Stromal cell of bone marrow (primary cell): Measurements from ENCODE around the gene RABIF.
"Not testable (repeated sequence)": the region's sequence is repeated elsewhere in the genome, so short reads cannot be mapped to it uniquely, and the experiment has no call there.

Experiments used
- DNase-seq: peaks from one replicate; pipeline ENCODE4 v3.0.0-alpha.2; 2012; ENCODE audit warnings: low read depth

RABIF gene

DNA sequence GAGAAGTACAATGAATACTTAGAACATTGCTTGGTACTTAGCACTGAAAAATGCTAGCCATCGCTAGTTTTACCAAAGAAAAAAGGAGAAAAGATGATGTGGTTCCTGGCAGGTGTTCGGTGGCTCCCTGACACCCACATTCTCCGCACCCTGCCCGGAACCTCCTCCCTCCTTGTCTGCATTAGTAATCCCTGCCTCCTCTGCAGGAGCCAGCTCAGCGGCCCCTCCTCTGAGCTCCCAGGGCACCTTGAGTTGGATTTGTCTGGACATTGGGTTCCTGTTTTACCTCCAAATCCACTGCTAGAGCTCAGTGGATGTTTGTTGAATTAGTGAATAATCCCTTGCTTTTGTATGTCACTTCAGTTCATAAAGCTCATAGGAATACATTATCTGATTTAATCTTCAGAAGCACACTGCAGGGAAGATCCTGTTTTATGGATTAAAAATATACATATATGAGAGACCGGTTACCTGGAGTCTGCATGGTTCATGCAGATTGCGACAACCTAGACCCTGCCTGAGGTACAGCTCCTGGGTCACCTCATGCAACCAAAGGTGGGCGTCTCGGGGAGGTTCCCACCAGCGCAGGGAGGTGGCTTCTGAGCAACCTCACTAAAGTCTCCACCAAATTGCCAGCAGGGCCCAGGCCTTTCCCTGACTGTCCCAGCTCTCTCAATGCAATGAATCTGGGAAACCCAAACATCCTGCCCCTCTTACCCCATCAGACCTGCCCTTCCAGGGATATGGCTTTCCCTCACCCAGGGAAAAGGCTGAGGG lies 54.0 kb downstream of the RABIF start:
- no peak for DNase-seq

- no peak for DNase-seq
Measured at GRCh38 chr1:202831906-202832305, 57.0 kb downstream of the RABIF start.

GRCh38 chr1:202829223-202829622 lies 59.7 kb downstream of the RABIF start:
- not testable (repeated sequence) for DNase-seq
